Measurements from ENCODE around the gene XPC.

DNA sequence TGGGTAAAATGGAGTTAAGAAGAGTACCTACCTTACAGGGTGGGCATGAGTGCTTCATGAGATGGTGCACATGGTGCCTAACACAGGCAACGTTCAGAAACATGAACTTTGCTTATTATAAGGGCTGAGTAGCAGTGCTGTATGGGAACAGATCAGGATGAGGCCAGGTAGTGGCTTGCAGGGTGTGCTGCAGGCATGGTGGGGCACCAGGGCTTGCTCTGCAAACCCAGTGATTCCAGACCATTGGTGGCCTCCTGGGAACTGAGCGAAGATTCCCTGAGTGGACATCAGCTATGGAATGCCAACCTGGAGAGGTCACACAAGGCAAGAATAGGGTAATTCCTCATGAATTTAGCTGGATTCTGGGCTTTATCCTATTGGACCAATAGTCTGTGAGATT is 37.7 kb downstream of the XPC start:
- no peak for TF ChIP-seq NR1H2 (CRISPR knock-in tag; IDR thresholded peaks at IDR 0.05)
- TF ChIP-seq, protein P1, sequence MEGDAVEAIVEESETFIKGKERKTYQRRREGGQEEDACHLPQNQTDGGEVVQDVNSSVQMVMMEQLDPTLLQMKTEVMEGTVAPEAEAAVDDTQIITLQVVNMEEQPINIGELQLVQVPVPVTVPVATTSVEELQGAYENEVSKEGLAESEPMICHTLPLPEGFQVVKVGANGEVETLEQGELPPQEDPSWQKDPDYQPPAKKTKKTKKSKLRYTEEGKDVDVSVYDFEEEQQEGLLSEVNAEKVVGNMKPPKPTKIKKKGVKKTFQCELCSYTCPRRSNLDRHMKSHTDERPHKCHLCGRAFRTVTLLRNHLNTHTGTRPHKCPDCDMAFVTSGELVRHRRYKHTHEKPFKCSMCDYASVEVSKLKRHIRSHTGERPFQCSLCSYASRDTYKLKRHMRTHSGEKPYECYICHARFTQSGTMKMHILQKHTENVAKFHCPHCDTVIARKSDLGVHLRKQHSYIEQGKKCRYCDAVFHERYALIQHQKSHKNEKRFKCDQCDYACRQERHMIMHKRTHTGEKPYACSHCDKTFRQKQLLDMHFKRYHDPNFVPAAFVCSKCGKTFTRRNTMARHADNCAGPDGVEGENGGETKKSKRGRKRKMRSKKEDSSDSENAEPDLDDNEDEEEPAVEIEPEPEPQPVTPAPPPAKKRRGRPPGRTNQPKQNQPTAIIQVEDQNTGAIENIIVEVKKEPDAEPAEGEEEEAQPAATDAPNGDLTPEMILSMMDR (IDR thresholded peaks at IDR 0.05): no peak
- TF ChIP-seq, protein P2, sequence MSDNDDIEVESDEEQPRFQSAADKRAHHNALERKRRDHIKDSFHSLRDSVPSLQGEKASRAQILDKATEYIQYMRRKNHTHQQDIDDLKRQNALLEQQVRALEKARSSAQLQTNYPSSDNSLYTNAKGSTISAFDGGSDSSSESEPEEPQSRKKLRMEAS (CRISPR knock-in tag; IDR thresholded peaks at IDR 0.05): no peak
- TF ChIP-seq ZNF317 (CRISPR knock-in tag; IDR thresholded peaks at IDR 0.05; ENCODE audit: borderline replicate concordance, low read depth): no peak
- TF ChIP-seq, protein P3, sequence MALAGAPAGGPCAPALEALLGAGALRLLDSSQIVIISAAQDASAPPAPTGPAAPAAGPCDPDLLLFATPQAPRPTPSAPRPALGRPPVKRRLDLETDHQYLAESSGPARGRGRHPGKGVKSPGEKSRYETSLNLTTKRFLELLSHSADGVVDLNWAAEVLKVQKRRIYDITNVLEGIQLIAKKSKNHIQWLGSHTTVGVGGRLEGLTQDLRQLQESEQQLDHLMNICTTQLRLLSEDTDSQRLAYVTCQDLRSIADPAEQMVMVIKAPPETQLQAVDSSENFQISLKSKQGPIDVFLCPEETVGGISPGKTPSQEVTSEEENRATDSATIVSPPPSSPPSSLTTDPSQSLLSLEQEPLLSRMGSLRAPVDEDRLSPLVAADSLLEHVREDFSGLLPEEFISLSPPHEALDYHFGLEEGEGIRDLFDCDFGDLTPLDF (CRISPR knock-in tag; IDR thresholded peaks at IDR 0.05): no peak
- TF ChIP-seq SOX15 (CRISPR knock-in tag; IDR thresholded peaks at IDR 0.05): no peak
- TF ChIP-seq, protein P4, sequence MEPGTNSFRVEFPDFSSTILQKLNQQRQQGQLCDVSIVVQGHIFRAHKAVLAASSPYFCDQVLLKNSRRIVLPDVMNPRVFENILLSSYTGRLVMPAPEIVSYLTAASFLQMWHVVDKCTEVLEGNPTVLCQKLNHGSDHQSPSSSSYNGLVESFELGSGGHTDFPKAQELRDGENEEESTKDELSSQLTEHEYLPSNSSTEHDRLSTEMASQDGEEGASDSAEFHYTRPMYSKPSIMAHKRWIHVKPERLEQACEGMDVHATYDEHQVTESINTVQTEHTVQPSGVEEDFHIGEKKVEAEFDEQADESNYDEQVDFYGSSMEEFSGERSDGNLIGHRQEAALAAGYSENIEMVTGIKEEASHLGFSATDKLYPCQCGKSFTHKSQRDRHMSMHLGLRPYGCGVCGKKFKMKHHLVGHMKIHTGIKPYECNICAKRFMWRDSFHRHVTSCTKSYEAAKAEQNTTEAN (CRISPR knock-in tag; IDR thresholded peaks at IDR 0.05): no peak
- no peak for TF ChIP-seq TEAD4 (CRISPR knock-in tag; IDR thresholded peaks at IDR 0.05)
- no peak for TF ChIP-seq TCF7 (CRISPR knock-in tag; IDR thresholded peaks at IDR 0.05; ENCODE audit: low read depth)

Measured in WTC11 (cell line).